Lower leg skin (tissue), 4 donors: ENCODE results near the gene GSDMA. TPM values are rescaled to one million over a fixed set of nuclear protein-coding genes. Genes with fewer than 3 reads are reported as not detected.

ENCODE experiments used
- DNase-seq, 2 donors: peaks; one replicate each; pipeline ENCODE4 v3.0.0-alpha.2; 2019; ENCODE audit warnings: low spot score in 2 of 2
- H3K4me3 ChIP-seq: fragments of 200-600 bp; sonication (generic); 2 replicates; pipeline ENCODE4 v1.5.1; 2017; ENCODE audit warnings: mild to moderate bottlenecking, low read depth; ENCODE audit not compliant: poor library complexity, severe bottlenecking
- CTCF ChIP-seq, 3 donors: fragments of 450-650 bp; IDR thresholded peaks; one replicate each; pipeline ENCODE4 v1.5.1; 2016; ENCODE audit warnings: antibody characterized with exemption in 3 of 3, mild to moderate bottlenecking in 3 of 3, moderate library complexity in 2 of 3
- POLR2A ChIP-seq, 2 donors: fragments of 450-650 bp; IDR thresholded peaks; one replicate each; pipeline ENCODE4 v1.6.1; 2016 to 2017; ENCODE audit warnings: antibody characterized with exemption in 2 of 2, mild to moderate bottlenecking in 1 of 2, moderate library complexity in 1 of 2
- WGBS, 2 donors: methylation state at CpG; one replicate each; pipeline ENCODE4 v1.1.5; 2018; 5-methylcytosine and 5-hydroxymethylcytosine counted together
- intact Hi-C: fragments of 100-400 bp; cut with DNase I; formaldehyde crosslinking; loops from one replicate; pipeline ENCODE4 v1.15.0; 2023; ENCODE audit warnings: low total_unique reads
- total RNA-seq, 4 donors: library from RNA; depleted of rRNA; stranded (reverse); fragments of >200 nt; gene quantifications; one replicate each; pipeline ENCODE4 v1.1.0, GENCODE V29; 2016

GSDMA gene
- total RNA-seq, 4 donors from 2014 or later, result 146 to 271 (median 163) TPM

GRCh38 chr17:39920218-39921210 lies 42.3 kb upstream of the GSDMA start:
- no peak overlapping the region for H3K4me3 ChIP-seq
- TF ChIP-seq POLR2A (IDR thresholded peaks at IDR 0.05) (no peak), CTCF (IDR thresholded peaks at IDR 0.05) (no peak)
- no peak for DNase-seq
- intact Hi-C loops, result no loop called here
- 69 to 76% methylated on average over 19 of the region's 19 CpGs for WGBS, 2 donors

GRCh38 chr17:39921323-39921722 lies 41.5 kb upstream of the GSDMA start:
- no peak for DNase-seq
- 47 to 57% methylated on average over 3 to 5 of the region's 5 CpGs for WGBS, 2 donors
- TF ChIP-seq POLR2A (IDR thresholded peaks at IDR 0.05), result no peak
- no peak for TF ChIP-seq CTCF (IDR thresholded peaks at IDR 0.05)
- intact Hi-C loops, result no loop called here
- H3K4me3 ChIP-seq, result no peak overlapping the region

- 80 to 92% methylated on average over 6 of the region's 6 CpGs for WGBS, 2 donors
- TF ChIP-seq CTCF (IDR thresholded peaks at IDR 0.05) (no peak), POLR2A (IDR thresholded peaks at IDR 0.05) (no peak)
- no peak overlapping the region for H3K4me3 ChIP-seq
- intact Hi-C loops, result no loop called here
- no peak for DNase-seq
These were observed 40.8 kb upstream of the GSDMA start for GRCh38 chr17:39922006-39922405.

- H3K4me3 ChIP-seq, result no peak overlapping the region
- TF ChIP-seq POLR2A (IDR thresholded peaks at IDR 0.05) (no peak), CTCF (IDR thresholded peaks at IDR 0.05) (no peak)
- 90 to 94% methylated on average over 6 of the region's 6 CpGs for WGBS, 2 donors
- no peak for DNase-seq
- intact Hi-C loops, result no loop called here
These were observed 39.6 kb upstream of the GSDMA start for GRCh38 chr17:39923230-39923629.

- no peak for TF ChIP-seq CTCF (IDR thresholded peaks at IDR 0.05)
- TF ChIP-seq POLR2A (IDR thresholded peaks at IDR 0.05), result no peak
- DNase-seq, result no peak
- WGBS, 2 donors, result 84 to 85% methylated on average over 15 to 17 of the region's 17 CpGs
These were observed 38.7 kb upstream of the GSDMA start for GRCh38 chr17:39923836-39924690.

More at GRCh38 chr17:39923836-39924690, 38.7 kb upstream of the GSDMA start:
- intact Hi-C loops, result no loop called here
- H3K4me3 ChIP-seq, result no peak overlapping the region
